Stimulated activated memory B cell treated with anti-CD40 and anti-IgM and Interleukin-4, amounts not matched to agents 10 μg/mL and 1 μg/mL and 100 μg/mL, for 72 hours (primary cell): ENCODE data around the gene TNFRSF17.
A peak's percentile ranks its signal among the peaks of the same experiment; 100 is the strongest.
"Not testable (repeated sequence)": the region's sequence is repeated elsewhere in the genome, so short reads cannot be mapped to it uniquely, and the experiment has no call there.

ENCODE experiments used
- ATAC-seq: fragments of 150-1000 bp; cut with Tn5 transposase; 2 replicates; pipeline ENCODE4 v1.10.0; 2021
- H3K27ac Mint-ChIP-seq: one replicate; pipeline ENCODE4 v1.8.0; 2022; ENCODE audit warnings: mild to moderate bottlenecking, mixed read lengths
- H3K27me3 Mint-ChIP-seq: one replicate; pipeline ENCODE4 v1.8.0; 2022; ENCODE audit warnings: mixed read lengths
- H3K36me3 Mint-ChIP-seq: one replicate; pipeline ENCODE4 v1.8.0; 2022; ENCODE audit warnings: mixed read lengths
- H3K4me1 Mint-ChIP-seq: one replicate; pipeline ENCODE4 v1.8.0; 2022; ENCODE audit warnings: mixed read lengths
- H3K4me3 Mint-ChIP-seq: one replicate; pipeline ENCODE4 v1.8.0; 2022; ENCODE audit warnings: mild to moderate bottlenecking, moderate library complexity, mixed read lengths
- H3K9me3 Mint-ChIP-seq: one replicate; pipeline ENCODE4 v1.8.0; 2022; ENCODE audit warnings: mixed read lengths

Gene TNFRSF17

DNA sequence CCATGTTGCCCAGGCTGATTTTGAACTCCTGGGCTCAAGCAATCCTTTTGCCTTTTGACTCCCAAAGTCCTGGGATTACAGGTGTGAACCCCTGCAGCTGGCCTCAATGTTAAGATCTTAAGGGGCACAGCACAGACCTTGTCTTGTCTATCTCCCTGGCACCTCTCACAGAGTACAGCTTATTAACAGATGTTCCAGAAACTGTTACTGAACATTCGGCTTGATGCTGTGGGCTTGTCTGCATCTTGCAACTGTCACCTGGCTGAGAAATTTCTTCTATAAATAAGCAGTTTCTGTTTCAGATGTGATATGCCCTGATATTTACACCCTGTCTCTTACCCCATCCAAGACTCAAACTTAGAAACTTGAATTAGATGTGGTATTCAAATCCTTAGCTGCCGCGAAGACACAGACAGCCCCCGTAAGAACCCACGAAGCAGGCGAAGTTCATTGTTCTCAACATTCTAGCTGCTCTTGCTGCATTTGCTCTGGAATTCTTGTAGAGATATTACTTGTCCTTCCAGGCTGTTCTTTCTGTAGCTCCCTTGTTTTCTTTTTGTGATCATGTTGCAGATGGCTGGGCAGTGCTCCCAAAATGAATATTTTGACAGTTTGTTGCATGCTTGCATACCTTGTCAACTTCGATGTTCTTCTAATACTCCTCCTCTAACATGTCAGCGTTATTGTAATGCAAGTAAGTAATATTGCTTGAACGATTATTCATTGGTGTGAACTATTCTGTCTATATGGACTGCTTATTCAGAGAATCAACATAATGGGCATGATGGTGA, at the start of gene TNFRSF17:
TNFRSF17 (plus strand) TSS at position 450 of the 791 bp plus-strand sequence; CDS start at position 565, 115 bp downstream.
- Mint-ChIP-seq H3K4me1 (peaks cover 71% of the 10 kb centered on the region), H3K4me3 (peak within 1 kb of the TSS; percentile 79), H3K9me3 (no peaks in the 10 kb centered on the region), H3K36me3 (peaks cover 15% of the 10 kb centered on the region), H3K27ac (peak within 1 kb of the TSS; percentile 96), H3K27me3 (no peaks in the 10 kb centered on the region)
- peak; percentile 92 for ATAC-seq

DNA sequence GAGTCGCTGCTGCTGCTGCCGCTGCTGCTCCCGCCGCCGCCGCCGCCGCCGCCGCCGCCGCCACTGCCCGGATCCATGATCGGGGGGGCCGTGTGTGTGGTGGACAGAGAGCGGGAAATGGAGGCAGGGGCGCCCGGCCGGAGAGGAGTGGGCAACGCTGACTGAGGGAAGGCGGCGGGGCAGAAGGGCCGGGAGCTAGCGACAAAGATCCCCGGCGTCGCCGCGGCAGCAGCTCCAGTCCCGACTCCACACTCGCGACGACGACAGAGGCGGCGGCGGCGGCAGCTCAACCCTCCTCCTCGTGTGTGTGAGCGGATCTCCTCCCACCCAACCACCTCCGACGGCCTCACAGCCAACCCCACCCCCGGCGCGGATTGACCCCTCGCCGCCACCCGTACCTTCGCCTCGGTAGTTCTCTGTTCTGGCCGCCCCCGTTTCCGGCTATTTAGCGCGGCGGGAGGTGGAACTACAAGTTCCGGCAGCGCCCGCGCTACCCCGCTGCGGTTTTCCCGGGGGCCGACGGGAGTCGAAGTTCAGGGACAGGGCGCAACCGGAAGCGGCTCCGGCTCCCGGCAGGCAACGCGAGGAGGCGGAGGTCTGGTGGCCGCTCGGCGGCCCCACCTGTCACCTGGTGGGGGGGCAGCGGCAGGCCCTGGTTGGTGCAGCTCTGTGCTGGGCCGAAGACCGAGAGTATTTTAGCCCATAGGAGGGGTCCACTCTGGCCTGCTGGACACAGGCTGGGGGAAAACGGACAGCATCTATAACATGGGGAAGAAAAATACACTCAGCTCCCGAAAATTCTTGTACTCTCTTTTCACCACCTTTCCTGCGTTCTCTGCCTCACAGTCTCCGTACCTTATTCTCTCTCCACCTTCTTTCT, 49.1 kb upstream of the TNFRSF17 start, which contains the start of gene GSPT1:
GSPT1 (minus strand) TSS at position 313 of the 880 bp plus-strand sequence; CDS start at position 77, 236 bp downstream.
- Mint-ChIP-seq H3K4me1 (peaks cover 34% of the 10 kb centered on the region), H3K27me3 (no peaks in the 10 kb centered on the region), H3K27ac (peak within 1 kb of the TSS; percentile 81), H3K9me3 (no peaks in the 10 kb centered on the region), H3K4me3 (peak within 1 kb of the TSS; percentile 84), H3K36me3 (peaks cover 11% of the 10 kb centered on the region)
- peak; percentile 97 for ATAC-seq

DNA sequence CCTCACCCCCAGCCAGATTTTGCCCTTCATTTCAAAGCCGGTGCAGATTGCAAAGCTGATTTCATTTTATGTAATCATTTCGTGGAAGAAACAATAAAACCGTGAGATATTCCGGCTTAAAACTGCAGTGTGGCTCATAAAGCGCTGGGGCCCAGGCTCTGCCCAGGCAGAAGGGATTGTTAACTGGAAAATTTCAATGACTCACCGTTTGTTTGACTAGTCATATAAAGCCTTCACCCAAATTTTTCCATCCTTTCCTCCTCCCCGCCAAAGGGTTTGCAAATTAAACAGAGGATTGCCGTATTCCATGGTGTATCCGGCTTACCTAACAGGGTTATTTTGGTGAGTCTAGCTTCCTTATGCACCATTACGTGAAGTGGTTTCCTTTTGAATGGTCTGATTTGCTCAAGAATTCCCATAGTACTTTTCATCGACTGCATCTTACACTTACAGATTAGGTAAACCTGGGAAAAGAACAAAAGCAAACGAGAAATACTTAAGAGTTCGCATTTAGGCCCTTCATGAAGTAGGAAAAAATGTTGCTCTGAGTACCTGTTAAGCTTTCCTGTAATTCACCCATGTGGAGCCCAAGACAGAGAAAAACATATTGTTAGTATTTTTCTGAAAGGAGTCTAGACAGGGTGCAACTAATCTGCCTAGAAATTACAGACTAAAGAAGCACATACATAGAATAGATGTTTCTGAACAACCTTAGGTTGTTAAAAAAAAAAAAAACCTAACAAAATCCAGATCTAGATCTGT, 48.3 kb upstream of the TNFRSF17 start:
- H3K36me3 Mint-ChIP-seq, result peaks cover 11% of the 10 kb centered on the region
- no peaks in the 10 kb centered on the region for H3K9me3 Mint-ChIP-seq
- ATAC-seq, result no peak
- peak overlapping the region; percentile 83 for H3K4me3 Mint-ChIP-seq
- H3K27me3 Mint-ChIP-seq, result no peaks in the 10 kb centered on the region
- peaks cover 31% of the 10 kb centered on the region for H3K4me1 Mint-ChIP-seq
- peak overlapping the region; percentile 81 for H3K27ac Mint-ChIP-seq

DNA sequence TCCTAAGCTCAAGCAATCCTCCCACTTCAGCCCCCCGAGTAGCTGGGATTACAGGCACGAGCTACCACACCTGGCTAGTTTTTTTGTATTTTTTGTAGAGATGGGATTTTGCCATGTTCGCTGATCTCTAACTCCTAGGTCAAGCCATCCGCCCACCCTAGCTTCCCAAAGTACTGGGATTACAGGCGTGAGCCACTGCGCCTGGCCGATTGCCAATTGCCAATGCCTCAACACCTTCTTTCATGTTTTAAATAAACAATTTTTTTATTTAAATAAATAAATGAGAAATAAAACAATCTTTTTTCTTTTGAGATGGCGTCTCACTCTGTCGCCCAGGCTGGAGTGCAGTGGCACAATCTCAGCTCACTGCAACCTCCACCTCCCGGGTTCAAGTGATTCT, 41.0 kb upstream of the TNFRSF17 start:
- H3K9me3 Mint-ChIP-seq, ATAC-seq, H3K4me3 Mint-ChIP-seq, H3K4me1 Mint-ChIP-seq, H3K27me3 Mint-ChIP-seq, H3K36me3 Mint-ChIP-seq, H3K27ac Mint-ChIP-seq: not testable (repeated sequence)

DNA sequence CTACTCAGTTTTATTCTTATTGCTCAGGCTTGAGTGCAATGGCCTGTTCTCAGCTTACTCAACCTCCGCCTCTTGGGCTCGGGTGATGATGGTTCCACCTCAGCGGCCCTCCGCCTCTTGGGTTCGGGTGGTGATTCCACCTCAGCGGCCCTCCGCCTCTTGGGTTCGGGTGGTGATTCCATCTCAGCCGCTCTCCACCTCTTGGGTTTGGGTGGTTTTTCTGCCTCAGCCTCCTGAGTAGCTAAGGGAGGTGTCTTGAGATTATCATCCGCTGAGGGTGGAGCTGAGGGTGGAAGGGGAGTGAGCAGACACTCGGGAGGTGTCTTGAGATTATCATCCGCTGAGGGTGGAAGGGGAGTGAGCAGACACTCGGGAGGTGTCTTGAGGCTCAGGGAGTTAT, 37.7 kb upstream of the TNFRSF17 start:
- H3K9me3 Mint-ChIP-seq, H3K27me3 Mint-ChIP-seq, H3K27ac Mint-ChIP-seq, ATAC-seq, H3K36me3 Mint-ChIP-seq, H3K4me1 Mint-ChIP-seq, H3K4me3 Mint-ChIP-seq: not testable (repeated sequence)

DNA sequence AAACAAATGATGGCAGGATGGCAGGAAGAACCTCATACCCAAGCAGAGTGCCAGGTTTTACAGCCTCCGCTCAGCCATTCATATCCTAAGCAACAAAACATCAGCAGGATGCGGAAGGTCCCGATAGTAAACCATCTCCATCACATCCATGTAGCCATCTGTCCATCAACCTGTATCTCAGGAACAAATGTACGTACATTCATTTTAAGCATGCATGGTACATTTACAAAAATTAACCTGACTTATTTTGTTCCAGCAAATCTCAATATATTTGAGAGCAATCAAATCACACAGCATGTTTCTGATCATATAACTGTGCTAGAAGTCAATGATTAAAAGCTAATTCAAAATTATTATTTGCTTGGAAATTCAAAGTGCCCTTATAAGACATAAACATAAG, 23.1 kb upstream of the TNFRSF17 start, which contains the start of gene NPIPB2:
NPIPB2 (minus strand) TSS at position 101 of the 400 bp plus-strand sequence; CDS start at position 101, 0 bp downstream.
- H3K27me3 Mint-ChIP-seq, ATAC-seq, H3K4me1 Mint-ChIP-seq, H3K36me3 Mint-ChIP-seq, H3K27ac Mint-ChIP-seq, H3K4me3 Mint-ChIP-seq, H3K9me3 Mint-ChIP-seq: not testable (repeated sequence)

DNA sequence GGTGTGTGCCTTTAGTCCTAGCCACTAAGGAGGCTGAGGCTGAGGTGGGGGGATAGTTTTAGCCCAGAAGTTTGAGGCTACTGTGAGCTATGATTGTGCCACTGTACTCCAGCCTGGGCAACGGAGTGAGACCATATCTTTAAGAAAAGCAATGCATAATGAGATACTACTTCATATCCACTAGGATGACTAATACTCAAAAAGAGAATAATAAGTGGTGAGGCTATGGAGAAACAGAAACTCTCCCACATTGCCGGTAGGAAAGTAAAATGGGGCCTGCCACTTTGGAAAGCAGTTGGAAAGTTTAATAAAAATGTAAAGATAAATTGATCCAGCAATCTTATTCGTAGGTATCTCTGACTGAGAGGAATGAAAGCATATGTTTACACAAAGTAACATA, 18.6 kb upstream of the TNFRSF17 start:
- no peak overlapping the region for H3K27ac Mint-ChIP-seq
- no peak overlapping the region for H3K4me3 Mint-ChIP-seq
- no peaks in the 10 kb centered on the region for H3K27me3 Mint-ChIP-seq
- peaks cover 9% of the 10 kb centered on the region for H3K4me1 Mint-ChIP-seq
- no peak for ATAC-seq
- H3K36me3 Mint-ChIP-seq, result no peaks in the 10 kb centered on the region
- H3K9me3 Mint-ChIP-seq, result no peaks in the 10 kb centered on the region

DNA sequence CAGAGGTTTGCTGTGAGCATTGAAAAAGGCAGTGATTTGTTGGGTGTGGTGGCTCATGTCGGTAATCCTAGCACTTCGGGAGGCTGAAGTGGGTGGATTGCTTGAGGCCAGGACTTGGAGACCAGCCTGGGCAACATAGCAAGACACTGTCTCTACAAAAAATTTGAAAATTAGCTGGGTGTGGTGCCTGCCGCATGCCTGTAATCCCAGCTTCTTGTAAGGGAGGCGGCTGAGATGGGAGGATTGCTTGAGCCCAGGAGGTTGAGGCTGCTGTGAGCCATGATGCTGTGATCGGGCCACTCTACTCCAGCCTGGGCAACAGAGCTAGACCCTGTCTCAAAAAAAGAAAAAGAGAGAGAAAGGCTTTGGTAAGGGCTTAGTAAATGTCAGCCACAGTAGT, 16.2 kb upstream of the TNFRSF17 start:
- no peak for ATAC-seq
- no peak overlapping the region for H3K27ac Mint-ChIP-seq
- no peaks in the 10 kb centered on the region for H3K36me3 Mint-ChIP-seq
- no peak overlapping the region for H3K4me3 Mint-ChIP-seq
- no peaks in the 10 kb centered on the region for H3K9me3 Mint-ChIP-seq
- peaks cover 9% of the 10 kb centered on the region for H3K4me1 Mint-ChIP-seq
- no peaks in the 10 kb centered on the region for H3K27me3 Mint-ChIP-seq

DNA sequence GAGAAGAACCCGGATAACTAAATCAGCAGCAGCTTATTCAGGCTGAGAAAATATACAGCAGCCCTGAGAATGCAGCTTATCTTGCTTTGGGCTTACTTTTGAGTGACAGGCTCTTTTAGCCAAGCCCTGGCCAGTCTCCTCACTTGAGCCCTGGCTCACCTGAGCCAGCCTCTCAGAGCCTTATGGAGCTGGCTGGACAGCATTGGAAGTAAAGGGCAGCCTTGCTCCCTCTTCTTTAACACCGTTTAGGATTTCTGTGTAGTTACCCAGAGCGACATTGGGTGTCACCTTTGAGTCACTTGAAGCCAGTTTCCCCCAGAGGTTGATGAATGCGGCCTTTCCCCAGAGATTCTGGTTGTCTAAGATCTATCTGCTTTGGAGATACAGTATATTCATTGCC, 15.5 kb upstream of the TNFRSF17 start:
- H3K4me3 Mint-ChIP-seq, result no peak overlapping the region
- no peaks in the 10 kb centered on the region for H3K9me3 Mint-ChIP-seq
- H3K27me3 Mint-ChIP-seq, result no peaks in the 10 kb centered on the region
- peak; percentile 81 for ATAC-seq
- peaks cover 9% of the 10 kb centered on the region for H3K4me1 Mint-ChIP-seq
- H3K27ac Mint-ChIP-seq, result no peak overlapping the region
- no peaks in the 10 kb centered on the region for H3K36me3 Mint-ChIP-seq

DNA sequence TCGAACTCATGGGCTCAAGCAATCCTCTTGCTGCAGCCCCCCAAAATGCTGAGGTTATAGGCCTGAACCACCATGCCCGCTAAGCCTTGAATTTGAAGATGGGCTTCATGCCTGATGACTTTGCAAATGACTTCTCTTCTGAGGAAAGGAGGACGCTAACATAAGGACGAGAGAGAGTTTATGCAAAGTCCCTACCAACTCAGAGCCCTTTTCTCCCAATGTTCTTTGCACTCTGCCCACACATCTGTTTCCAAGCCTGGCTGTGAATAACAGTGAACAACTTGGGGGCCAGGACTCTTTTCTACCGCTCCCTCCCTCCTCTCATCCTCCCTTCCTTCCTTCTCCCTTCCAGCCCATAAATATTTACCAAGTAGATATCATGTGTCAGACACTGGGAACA, 14.6 kb upstream of the TNFRSF17 start:
- H3K9me3 Mint-ChIP-seq, result no peaks in the 10 kb centered on the region
- no peaks in the 10 kb centered on the region for H3K27me3 Mint-ChIP-seq
- H3K27ac Mint-ChIP-seq, result peak overlapping the region; percentile 78
- no peak overlapping the region for H3K4me3 Mint-ChIP-seq
- H3K36me3 Mint-ChIP-seq, result no peaks in the 10 kb centered on the region
- ATAC-seq, result no peak
- peaks cover 9% of the 10 kb centered on the region for H3K4me1 Mint-ChIP-seq

DNA sequence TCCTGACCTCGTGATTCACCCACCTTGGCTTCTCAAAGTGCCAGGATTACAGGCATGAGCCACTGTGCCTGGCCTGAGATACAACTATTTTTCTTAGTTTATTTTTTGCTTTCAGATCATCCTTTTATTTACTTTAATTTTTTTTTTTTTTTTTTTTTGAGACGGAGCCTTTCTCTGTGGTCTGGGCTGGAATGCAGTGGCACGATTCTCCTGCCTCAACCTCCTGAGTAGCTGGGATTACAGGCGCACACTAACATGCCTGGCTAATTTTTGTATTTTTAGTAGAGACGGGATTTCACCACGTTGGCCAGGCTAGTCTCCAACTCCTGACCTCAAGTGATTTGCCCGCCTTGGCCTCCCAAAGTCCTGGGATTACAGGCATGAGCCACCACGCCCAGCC, 11.4 kb upstream of the TNFRSF17 start:
- H3K4me3 Mint-ChIP-seq, ATAC-seq, H3K36me3 Mint-ChIP-seq, H3K9me3 Mint-ChIP-seq, H3K27ac Mint-ChIP-seq, H3K27me3 Mint-ChIP-seq: not testable (repeated sequence)
- peaks cover 12% of the 10 kb centered on the region for H3K4me1 Mint-ChIP-seq

DNA sequence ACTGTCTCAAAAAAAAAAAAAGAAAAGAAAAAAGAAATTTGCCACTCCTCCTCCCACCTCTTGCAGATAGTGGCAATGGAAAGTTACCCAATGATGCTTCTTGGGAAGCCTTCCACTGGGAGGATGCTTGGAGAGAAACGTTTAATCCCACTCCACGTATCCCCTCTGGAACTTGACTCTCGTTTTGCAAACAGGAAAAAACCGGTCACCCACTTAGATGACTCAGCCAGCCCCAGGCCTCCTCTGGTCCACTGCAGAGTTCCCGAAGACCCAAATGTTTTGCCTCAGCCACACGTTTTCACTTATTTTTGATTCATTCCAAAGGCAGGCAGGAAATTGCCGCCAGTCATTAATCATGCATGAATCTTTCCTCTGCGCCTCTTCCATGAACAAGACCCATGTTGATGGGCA, 9.3 kb upstream of the TNFRSF17 start:
- Mint-ChIP-seq H3K36me3 (no peaks in the 10 kb centered on the region), H3K4me3 (no peak overlapping the region), H3K27me3 (no peaks in the 10 kb centered on the region), H3K27ac (no peak overlapping the region), H3K9me3 (no peaks in the 10 kb centered on the region), H3K4me1 (peaks cover 21% of the 10 kb centered on the region)
- ATAC-seq, result no peak

DNA sequence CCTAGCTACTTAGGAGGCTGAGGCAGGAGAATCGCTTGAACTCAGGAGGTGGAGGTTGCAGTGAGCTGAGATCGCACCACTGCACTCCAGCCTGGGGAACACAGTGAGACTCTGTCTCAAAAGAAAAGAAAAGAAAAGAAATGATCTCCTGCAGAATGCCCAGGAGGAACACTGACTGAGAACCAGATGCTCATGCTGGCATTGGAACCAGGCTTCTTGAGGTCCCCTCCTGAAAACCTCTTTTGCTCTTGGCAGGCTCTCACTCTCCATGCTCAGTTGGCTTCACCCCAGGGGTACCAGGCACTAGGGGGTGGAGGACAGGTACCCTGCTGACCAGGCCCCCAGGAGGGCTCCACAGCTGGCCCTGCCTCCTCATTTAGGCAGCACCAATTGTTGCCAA, 8.5 kb upstream of the TNFRSF17 start:
- H3K9me3 Mint-ChIP-seq, result no peaks in the 10 kb centered on the region

DNA sequence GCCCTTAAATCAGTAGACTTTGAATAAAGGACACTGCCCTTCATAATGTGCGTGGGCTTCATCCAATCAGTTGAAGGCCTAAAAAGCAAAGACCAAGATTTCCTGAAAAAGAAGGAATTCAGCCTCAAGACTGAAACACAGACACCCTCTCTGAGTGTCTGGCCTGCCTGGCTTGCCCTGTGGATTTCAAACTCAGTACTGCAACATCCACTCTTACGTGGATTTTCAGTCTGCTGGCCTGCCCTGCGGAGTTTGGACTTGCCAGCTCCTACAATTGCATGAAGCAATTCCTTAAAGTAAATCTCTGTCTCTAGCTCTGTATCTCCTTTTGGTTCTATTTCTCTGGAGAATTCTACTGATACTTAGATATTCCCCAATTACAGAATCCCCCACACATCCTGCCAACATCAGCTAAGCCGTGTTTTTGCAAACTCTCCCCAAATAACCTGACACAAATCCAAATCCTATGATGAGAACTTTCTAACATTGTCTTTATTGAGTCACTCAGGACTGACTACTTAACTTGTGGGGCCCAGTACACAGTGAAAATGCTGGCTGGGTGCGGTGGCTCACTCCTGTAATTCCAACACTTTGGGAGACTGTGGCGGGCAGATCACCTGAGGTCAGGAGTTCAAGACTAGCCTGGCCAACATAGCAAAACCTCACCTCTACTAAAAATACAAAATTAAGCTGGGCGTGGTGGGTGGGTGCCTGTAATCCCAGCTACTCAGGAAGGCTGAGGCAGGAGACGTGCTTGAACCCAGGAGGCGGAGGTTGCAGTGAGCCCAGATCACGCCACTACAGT, 7.2 kb upstream of the TNFRSF17 start:
- ATAC-seq, result no peak
- no peak overlapping the region for H3K27ac Mint-ChIP-seq
- H3K9me3 Mint-ChIP-seq, result no peaks in the 10 kb centered on the region
- no peaks in the 10 kb centered on the region for H3K27me3 Mint-ChIP-seq
- H3K4me1 Mint-ChIP-seq, result peaks cover 28% of the 10 kb centered on the region
- no peaks in the 10 kb centered on the region for H3K36me3 Mint-ChIP-seq
- no peak overlapping the region for H3K4me3 Mint-ChIP-seq

More for the DNA sequence above, 8.5 kb upstream of the TNFRSF17 start:
- H3K4me1 Mint-ChIP-seq, result peaks cover 24% of the 10 kb centered on the region
- peak overlapping the region; percentile 69 for H3K27ac Mint-ChIP-seq
- H3K4me3 Mint-ChIP-seq, result no peak overlapping the region
- no peak for ATAC-seq
- H3K36me3 Mint-ChIP-seq, result no peaks in the 10 kb centered on the region
- H3K27me3 Mint-ChIP-seq, result no peaks in the 10 kb centered on the region
